PC-3 (cell line): ENCODE results near the gene GABARAPL1. TPM values are rescaled to one million over a fixed set of nuclear protein-coding genes. Genes with fewer than 3 reads are reported as not detected.

ENCODE experiments used
- ATAC-seq: fragments of 200-7000 bp; cut with Tn5 transposase; 2 replicates; pipeline ENCODE4 v1.9.1; 2020; ENCODE audit warnings: mild to moderate bottlenecking, moderate library complexity
- BruUV-seq: library from RNA; stranded (reverse); fragments of 400-500 nt; replicated peaks from 2 replicates; lab custom pipeline; 2021; lab: Mats Ljungman, UMichigan
- CTCF ChIA-PET: fragments of 300-600 bp; sonication (Branson Sonifier 250); formaldehyde crosslinking; loops from one replicate; lab custom pipeline; 2022; ENCODE audit warnings: antibody characterized with exemption; lab: Charles Lee
- POLR2A ChIA-PET: fragments of 300-600 bp; sonication (Branson Sonifier 250); formaldehyde crosslinking; loops from one replicate; lab custom pipeline; 2022; ENCODE audit warnings: antibody characterized with exemption; ENCODE audit not compliant: unreplicated experiment; lab: Charles Lee
- DNase-seq: peaks from one replicate; pipeline ENCODE4 v3.0.0-alpha.2; 2015
- H2AFZ ChIP-seq: fragments of 300-600 bp; sonication (generic); 2 replicates; pipeline ENCODE4 v1.6.0; 2016; ENCODE audit warnings: antibody characterized with exemption, low read length
- H3F3A ChIP-seq: fragments of 300-600 bp; sonication (generic); one replicate; pipeline ENCODE4 v1.6.0; 2017; ENCODE audit warnings: antibody characterized with exemption, low read length, control low read depth, mild to moderate bottlenecking; ENCODE audit not compliant: unreplicated experiment
- H3K27ac ChIP-seq: fragments of 300-600 bp; sonication (generic); 2 replicates; pipeline ENCODE4 v1.5.1; 2016; ENCODE audit warnings: mild to moderate bottlenecking, low read length
- H3K27me3 ChIP-seq: fragments of 300-600 bp; sonication (generic); 2 replicates; pipeline ENCODE4 v1.6.1; 2016; ENCODE audit warnings: low read length, mixed read lengths
- H3K36me3 ChIP-seq: fragments of 300-600 bp; sonication (generic); 2 replicates; pipeline ENCODE4 v1.6.1; 2016; ENCODE audit warnings: low read depth, mixed run types, low read length, mixed read lengths
- H3K4me1 ChIP-seq: fragments of 300-600 bp; sonication (generic); 2 replicates; pipeline ENCODE4 v1.5.1; 2016; ENCODE audit warnings: low read length; ENCODE audit not compliant: insufficient read depth
- H3K4me2 ChIP-seq: fragments of 300-600 bp; sonication (generic); 2 replicates; pipeline ENCODE4 v1.6.0; 2016; ENCODE audit warnings: low read length
- H3K4me3 ChIP-seq: fragments of 300-600 bp; sonication (generic); 2 replicates; pipeline ENCODE4 v1.5.1; 2016; ENCODE audit warnings: mild to moderate bottlenecking, low read length, mixed read lengths
- H3K79me2 ChIP-seq: fragments of 300-600 bp; sonication (generic); 2 replicates; pipeline ENCODE4 v1.6.1; 2017; ENCODE audit warnings: low read length, mixed read lengths
- H3K9ac ChIP-seq: fragments of 300-600 bp; sonication (generic); 2 replicates; pipeline ENCODE4 v1.6.0; 2016; ENCODE audit warnings: mild to moderate bottlenecking, low read length
- H3K9me2 ChIP-seq: fragments of 300-600 bp; sonication (generic); replicated peaks from 2 replicates; pipeline ENCODE4 v1.6.1; 2016; ENCODE audit warnings: mixed run types, low read length, mixed read lengths
- H3K9me3 ChIP-seq: fragments of 300-600 bp; sonication (generic); 2 replicates; pipeline ENCODE4 v1.6.1; 2016; ENCODE audit warnings: low read length, mixed read lengths
- H4K20me1 ChIP-seq: fragments of 300-600 bp; sonication (generic); 2 replicates; pipeline ENCODE4 v1.6.1; 2016; ENCODE audit warnings: low read length, mixed read lengths
- CTCF ChIP-seq: fragments of 300-600 bp; sonication (generic); conservative IDR thresholded peaks from 2 replicates; pipeline ENCODE4 v1.5.1; 2017; ENCODE audit warnings: antibody characterized with exemption, low read depth, mild to moderate bottlenecking, low read length
- EZH2 ChIP-seq: fragments of 300-600 bp; sonication (generic); IDR thresholded peaks from one replicate; pipeline ENCODE4 v1.6.1; 2017; ENCODE audit warnings: antibody characterized with exemption, mild to moderate bottlenecking, low read length; ENCODE audit not compliant: unreplicated experiment
- EZH2phosphoT487 ChIP-seq: fragments of 300-600 bp; sonication (generic); IDR thresholded peaks from 2 replicates; pipeline ENCODE4 v1.6.1; 2018; ENCODE audit warnings: mild to moderate bottlenecking, antibody characterized with exemption, low read length, borderline replicate concordance
- intact Hi-C: fragments of 100-400 bp; cut with micrococcal nuclease; formaldehyde crosslinking; loops from 2 replicates; pipeline ENCODE4 v1.9.0; 2023
- total RNA-seq: library from RNA; depleted of rRNA; stranded (reverse); fragments of >200 nt; gene quantifications from 2 replicates; pipeline ENCODE4 v1.2.3, GENCODE V29; 2014; rRNA removed

Gene GABARAPL1
- total RNA-seq, 1 experiment from 2014 or later, result 14.9 TPM

GRCh38 chr12:10272467-10272866 is 59.8 kb downstream of the GABARAPL1 start:
- Histone ChIP-seq H3K4me3 (no peak overlapping the region), H3K9me2 (no peaks in the 10 kb centered on the region), H3K4me1 (no peaks in the 10 kb centered on the region), H3K9me3 (no peaks in the 10 kb centered on the region), H3K4me2 (no peak overlapping the region), H3K9ac (no peak overlapping the region), H4K20me1 (no peaks in the 10 kb centered on the region), H2AFZ (no peak overlapping the region), H3K36me3 (no peaks in the 10 kb centered on the region), H3K27ac (no peak overlapping the region), H3K79me2 (no peaks in the 10 kb centered on the region), H3K27me3 (no peaks in the 10 kb centered on the region), H3F3A (no peaks in the 10 kb centered on the region)
- no TSS peak for BruUV-seq
- POLR2A ChIA-PET, result no interaction called here
- DNase-seq (no peak), ATAC-seq (no peak)
- TF ChIP-seq CTCF (no peak), EZH2 (no peak), EZH2phosphoT487 (no peak)
- CTCF ChIA-PET, result no interaction called here
- intact Hi-C loops, result no loop called here

Other genes with a start within 250 kb of the GABARAPL1 start
- not detected in 2 replicates for gene CLEC12A, start 241.5 kb upstream of the GABARAPL1 start, total RNA-seq
- not detected in 2 replicates for gene CLEC1B, start 213.8 kb upstream of the GABARAPL1 start, total RNA-seq
- gene CLEC12B, start 202.2 kb upstream of the GABARAPL1 start, total RNA-seq, result not detected in 2 replicates
- not detected in 2 replicates for gene CLEC9A, start 182.2 kb upstream of the GABARAPL1 start, total RNA-seq
- not detected in 2 replicates for gene CLEC1A, start 113.9 kb upstream of the GABARAPL1 start, total RNA-seq
- gene CLEC7A, start 82.7 kb upstream of the GABARAPL1 start, total RNA-seq, result 0.40 TPM in 1 of 2 replicates, not detected in the other
- 0.80 TPM in 1 of 2 replicates, not detected in the other for gene OLR1, start 40.7 kb upstream of the GABARAPL1 start, total RNA-seq
- gene TMEM52B, start 33.8 kb upstream of the GABARAPL1 start, total RNA-seq, result not detected in 2 replicates
- gene KLRD1, start 95.0 kb downstream of the GABARAPL1 start, total RNA-seq, result 0.06 TPM in 1 of 2 replicates, not detected in the other
- gene KLRK1, start 177.2 kb downstream of the GABARAPL1 start, total RNA-seq, result not detected in 2 replicates
- gene KLRC4, start 196.9 kb downstream of the GABARAPL1 start, total RNA-seq, result not detected in 2 replicates
- gene KLRC3, start 207.7 kb downstream of the GABARAPL1 start, total RNA-seq, result not detected in 2 replicates
- gene KLRC2, start 223.1 kb downstream of the GABARAPL1 start, total RNA-seq, result not detected in 2 replicates
- gene KLRC1, start 240.5 kb downstream of the GABARAPL1 start, total RNA-seq, result not detected in 2 replicates